HEK293 (cell line): ENCODE data around the gene LRRC2.

ENCODE experiments used
- CTCF ChIA-PET: fragments of 350-600 bp; formaldehyde crosslinking; extraction: SDS; loops from one replicate; lab custom pipeline; 2021; ENCODE audit warnings: antibody characterized with exemption; lab: Yijun Ruan, JAX
- POLR2A ChIA-PET: fragments of 300-600 bp; formaldehyde crosslinking; extraction: SDS; loops from one replicate; lab custom pipeline; 2020; ENCODE audit warnings: antibody characterized with exemption, inconsistent platforms; lab: Yijun Ruan, JAX
- H3K27ac ChIP-seq: fragments of 200-500 bp; sonication (Bioruptor generic); 2 replicates; pipeline ENCODE4 v1.5.1; 2014; ENCODE audit warnings: low read depth, low read length, control low read depth, inconsistent platforms; ENCODE audit errors: extremely low read depth
- H3K36me3 ChIP-seq, 2 experiments: fragments of 200-500 bp in 1 of 2; sonication (Bioruptor generic) in 1 of 2; 1 replicate in 1 of 2; 2 replicates in 1 of 2; pipeline ENCODE4 v1.5.1; 2014 to 2017; ENCODE audit warnings: inconsistent platforms in 2 of 2, low read length in 2 of 2; ENCODE audit not compliant: control insufficient read depth in 2 of 2, insufficient read depth in 1 of 2
- H3K4me1 ChIP-seq: fragments of 200-500 bp; sonication (Bioruptor generic); 2 replicates; pipeline ENCODE4 v1.5.1; 2014; ENCODE audit warnings: mild to moderate bottlenecking, low read length, inconsistent platforms; ENCODE audit not compliant: control insufficient read depth, insufficient read depth
- H3K4me3 ChIP-seq: 2 replicates; pipeline ENCODE4 v1.5.1; 2011; ENCODE audit warnings: low read depth, mild to moderate bottlenecking, control low read depth, low read length, moderate library complexity
- H3K9me3 ChIP-seq: fragments of 200-500 bp; sonication (Bioruptor generic); 2 replicates; pipeline ENCODE4 v1.5.1; 2014; ENCODE audit warnings: low read depth, low read length, inconsistent platforms; ENCODE audit not compliant: control insufficient read depth, insufficient read depth
- HIC1 ChIP-seq: fragments of 450-650 bp; formaldehyde crosslinking; IDR thresholded peaks from 2 replicates; pipeline ENCODE4 v1.5.1; 2016; ENCODE audit warnings: missing biosample characterization, missing genetic modification characterization
- OVOL3 ChIP-seq: fragments of 450-650 bp; formaldehyde crosslinking; IDR thresholded peaks from 2 replicates; pipeline ENCODE4 v1.5.1; 2016; ENCODE audit warnings: missing biosample characterization, missing genetic modification characterization
- SETDB1 ChIP-seq: IDR thresholded peaks from one replicate; pipeline ENCODE4 v1.6.1; 2017; ENCODE audit warnings: mild to moderate bottlenecking, low read length, moderate library complexity, mixed read lengths; ENCODE audit not compliant: insufficient read length
- WT1 ChIP-seq: fragments of 450-650 bp; formaldehyde crosslinking; IDR thresholded peaks from 2 replicates; pipeline ENCODE4 v1.5.1; 2016; ENCODE audit warnings: missing biosample characterization, missing genetic modification characterization
- ZBTB1 ChIP-seq: fragments of 450-650 bp; formaldehyde crosslinking; IDR thresholded peaks from 2 replicates; pipeline ENCODE4 v1.5.1; 2016; ENCODE audit warnings: missing biosample characterization, missing genetic modification characterization
- ZBTB48 ChIP-seq: fragments of 450-650 bp; formaldehyde crosslinking; IDR thresholded peaks from 2 replicates; pipeline ENCODE4 v1.5.1; 2016; ENCODE audit warnings: missing biosample characterization, missing genetic modification characterization
- ZEB2 ChIP-seq: fragments of 450-650 bp; formaldehyde crosslinking; IDR thresholded peaks from 2 replicates; pipeline ENCODE4 v1.5.1; 2016; ENCODE audit warnings: missing biosample characterization, missing genetic modification characterization
- ZIC2 ChIP-seq: fragments of 450-650 bp; formaldehyde crosslinking; IDR thresholded peaks from 2 replicates; pipeline ENCODE4 v1.5.1; 2016; ENCODE audit warnings: missing biosample characterization, missing genetic modification characterization
- ZNF114 ChIP-seq: fragments of 450-650 bp; formaldehyde crosslinking; IDR thresholded peaks from 2 replicates; pipeline ENCODE4 v1.5.0; 2017; ENCODE audit warnings: missing biosample characterization, missing genetic modification characterization
- ZNF132 ChIP-seq: fragments of 450-650 bp; formaldehyde crosslinking; IDR thresholded peaks from 2 replicates; pipeline ENCODE4 v1.5.1; 2017; ENCODE audit warnings: missing biosample characterization, missing genetic modification characterization, borderline replicate concordance
- ZNF133 ChIP-seq: fragments of 450-650 bp; formaldehyde crosslinking; IDR thresholded peaks from 2 replicates; pipeline ENCODE4 v1.5.1; 2016; ENCODE audit warnings: missing biosample characterization, missing genetic modification characterization
- ZNF239 ChIP-seq: fragments of 450-650 bp; formaldehyde crosslinking; IDR thresholded peaks from 2 replicates; pipeline ENCODE4 v1.5.1; 2016; ENCODE audit warnings: missing biosample characterization, missing genetic modification characterization
- ZNF24 ChIP-seq: fragments of 450-650 bp; formaldehyde crosslinking; IDR thresholded peaks from 2 replicates; pipeline ENCODE4 v1.5.1; 2016; ENCODE audit warnings: missing biosample characterization, missing genetic modification characterization
- ZNF266 ChIP-seq: fragments of 450-650 bp; formaldehyde crosslinking; IDR thresholded peaks from 2 replicates; pipeline ENCODE4 v1.5.1; 2016; ENCODE audit warnings: missing biosample characterization, missing genetic modification characterization, low read depth
- ZNF280C ChIP-seq: fragments of 450-650 bp; formaldehyde crosslinking; IDR thresholded peaks from 2 replicates; pipeline ENCODE4 v1.5.1; 2016; ENCODE audit warnings: missing biosample characterization, missing genetic modification characterization
- ZNF549 ChIP-seq: fragments of 450-650 bp; IDR thresholded peaks from 2 replicates; pipeline ENCODE4 v1.5.1; 2018; ENCODE audit warnings: missing biosample characterization, missing genetic modification characterization, mild to moderate bottlenecking, inconsistent platforms, moderate library complexity
- ZNF621 ChIP-seq: fragments of 450-650 bp; formaldehyde crosslinking; IDR thresholded peaks from 2 replicates; pipeline ENCODE4 v1.5.1; 2017; ENCODE audit warnings: missing biosample characterization, missing genetic modification characterization
- ZNF623 ChIP-seq: fragments of 450-650 bp; formaldehyde crosslinking; IDR thresholded peaks from 2 replicates; pipeline ENCODE4 v1.5.1; 2016; ENCODE audit warnings: missing biosample characterization, missing genetic modification characterization
- ZNF670 ChIP-seq: fragments of 450-650 bp; formaldehyde crosslinking; IDR thresholded peaks from 2 replicates; pipeline ENCODE4 v1.5.1; 2016; ENCODE audit warnings: missing biosample characterization, missing genetic modification characterization, low read depth
- ZNF707 ChIP-seq: fragments of 450-650 bp; formaldehyde crosslinking; IDR thresholded peaks from 2 replicates; pipeline ENCODE4 v1.5.1; 2016; ENCODE audit warnings: missing biosample characterization, missing genetic modification characterization
- TF ChIP-seq, protein P1 (sequence below): fragments of 450-650 bp; formaldehyde crosslinking; IDR thresholded peaks from 2 replicates; pipeline ENCODE4 v1.5.1; 2016; ENCODE audit warnings: missing biosample characterization, missing genetic modification characterization, borderline replicate concordance
- TF ChIP-seq, protein P2 (sequence below): fragments of 450-650 bp; formaldehyde crosslinking; IDR thresholded peaks from 2 replicates; pipeline ENCODE4 v1.5.1; 2017; ENCODE audit warnings: missing biosample characterization, missing genetic modification characterization

LRRC2 gene

DNA sequence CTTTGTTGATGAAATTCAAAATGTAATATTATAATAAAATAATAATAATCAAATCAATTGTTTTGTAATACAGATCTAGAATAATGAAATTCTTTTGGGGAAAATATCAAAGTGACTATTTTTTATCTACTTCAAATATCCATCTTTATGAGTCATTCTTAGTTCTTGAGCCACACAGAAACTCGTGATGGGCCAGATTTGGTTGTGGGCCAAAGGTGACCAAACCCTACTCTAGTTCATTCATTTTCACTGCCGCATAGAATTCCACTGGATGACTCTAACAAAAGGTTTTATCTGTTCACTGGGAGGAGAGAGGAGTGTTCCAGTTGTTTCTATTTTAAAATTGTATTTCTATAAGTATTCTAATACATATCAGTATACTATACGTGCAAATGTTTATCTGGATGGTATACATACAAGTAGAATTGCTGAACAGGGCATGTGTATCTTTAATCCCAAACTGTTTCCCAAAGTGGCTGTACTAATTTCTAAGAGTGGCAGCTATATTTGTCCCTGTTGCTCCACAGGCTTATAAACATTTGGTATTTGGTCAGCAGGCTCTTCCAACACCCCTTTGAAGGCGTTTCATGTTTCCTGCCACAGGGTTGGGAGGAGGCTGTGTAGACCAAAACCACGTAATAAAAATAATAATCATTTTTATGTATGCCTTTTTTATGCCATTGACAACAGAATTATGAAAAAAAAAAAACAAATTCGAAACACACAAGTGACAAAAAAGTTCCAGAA is 75.6 kb downstream of the LRRC2 start (continued):
- TF ChIP-seq ZNF623, result no peak
- TF ChIP-seq, protein P1, sequence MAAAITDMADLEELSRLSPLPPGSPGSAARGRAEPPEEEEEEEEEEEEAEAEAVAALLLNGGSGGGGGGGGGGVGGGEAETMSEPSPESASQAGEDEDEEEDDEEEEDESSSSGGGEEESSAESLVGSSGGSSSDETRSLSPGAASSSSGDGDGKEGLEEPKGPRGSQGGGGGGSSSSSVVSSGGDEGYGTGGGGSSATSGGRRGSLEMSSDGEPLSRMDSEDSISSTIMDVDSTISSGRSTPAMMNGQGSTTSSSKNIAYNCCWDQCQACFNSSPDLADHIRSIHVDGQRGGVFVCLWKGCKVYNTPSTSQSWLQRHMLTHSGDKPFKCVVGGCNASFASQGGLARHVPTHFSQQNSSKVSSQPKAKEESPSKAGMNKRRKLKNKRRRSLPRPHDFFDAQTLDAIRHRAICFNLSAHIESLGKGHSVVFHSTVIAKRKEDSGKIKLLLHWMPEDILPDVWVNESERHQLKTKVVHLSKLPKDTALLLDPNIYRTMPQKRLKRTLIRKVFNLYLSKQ, result no peak

- no peaks in the 10 kb centered on the region for H3K36me3 ChIP-seq
- CTCF ChIA-PET, result interaction anchor here (0.5 to 5.1 kb wide), 17 partner anchors 8 to 364 kb away, joined by 3 to 71 read pairs (median 7); partner anchors contain the start of gene RTP3
- no peaks in the 10 kb centered on the region for H3K4me1 ChIP-seq
- H3K27ac ChIP-seq, result no peak overlapping the region
- POLR2A ChIA-PET, result no interaction called here
- no peak overlapping the region for H3K4me3 ChIP-seq
- TF ChIP-seq ZNF114 (tag by site-specific recombination), result no peak
- TF ChIP-seq, protein P1, result no peak
- no peak for TF ChIP-seq ZNF280C
- no peak for TF ChIP-seq ZNF239 (tag by site-specific recombination)
- TF ChIP-seq OVOL3 (tag by site-specific recombination), result no peak
- no peak for TF ChIP-seq ZNF549 (tag by site-specific recombination)
- no peaks in the 10 kb centered on the region for H3K9me3 ChIP-seq
Measured at GRCh38 chr3:46489875-46490274, 76.2 kb downstream of the LRRC2 start.

DNA sequence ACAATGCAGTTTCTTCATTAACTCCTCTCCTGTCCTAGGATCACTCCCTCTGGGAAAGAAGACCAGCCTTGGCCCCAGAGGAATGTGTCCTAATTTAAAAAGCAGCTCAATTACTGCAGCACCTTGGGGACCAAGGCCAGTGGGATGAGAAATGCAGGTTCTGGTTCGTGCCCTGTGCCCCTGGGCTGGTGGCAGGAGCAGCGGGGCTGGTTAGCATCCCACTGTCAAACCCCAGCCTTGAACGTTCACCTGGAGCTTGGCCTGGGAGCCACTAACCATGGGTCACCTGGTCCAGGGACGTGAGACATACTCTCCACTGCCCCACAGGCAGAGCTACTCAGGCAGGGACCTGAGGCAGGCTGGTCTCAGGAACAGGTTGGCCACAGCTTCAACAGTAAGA is 76.7 kb downstream of the LRRC2 start:
- no peaks in the 10 kb centered on the region for H3K9me3 ChIP-seq
- CTCF ChIA-PET, result interaction anchor here (0.5 to 5.1 kb wide), 30 partner anchors 9 to 332 kb away, joined by 3 to 71 read pairs (median 5); partner anchors contain the start of gene RTP3
- no peaks in the 10 kb centered on the region for H3K36me3 ChIP-seq
- no peak overlapping the region for H3K27ac ChIP-seq
- H3K4me3 ChIP-seq, result no peak overlapping the region
- POLR2A ChIA-PET, result interaction anchor here (0.8 kb wide), 1 partner anchor 204 kb away, joined by 3 read pairs; the partner anchor contains the start of gene ALS2CL
- H3K4me1 ChIP-seq, result no peaks in the 10 kb centered on the region
- TF ChIP-seq ZBTB1 (tag by site-specific recombination), result no peak
- no peak for TF ChIP-seq ZEB2 (tag by site-specific recombination)
- TF ChIP-seq, protein P2, sequence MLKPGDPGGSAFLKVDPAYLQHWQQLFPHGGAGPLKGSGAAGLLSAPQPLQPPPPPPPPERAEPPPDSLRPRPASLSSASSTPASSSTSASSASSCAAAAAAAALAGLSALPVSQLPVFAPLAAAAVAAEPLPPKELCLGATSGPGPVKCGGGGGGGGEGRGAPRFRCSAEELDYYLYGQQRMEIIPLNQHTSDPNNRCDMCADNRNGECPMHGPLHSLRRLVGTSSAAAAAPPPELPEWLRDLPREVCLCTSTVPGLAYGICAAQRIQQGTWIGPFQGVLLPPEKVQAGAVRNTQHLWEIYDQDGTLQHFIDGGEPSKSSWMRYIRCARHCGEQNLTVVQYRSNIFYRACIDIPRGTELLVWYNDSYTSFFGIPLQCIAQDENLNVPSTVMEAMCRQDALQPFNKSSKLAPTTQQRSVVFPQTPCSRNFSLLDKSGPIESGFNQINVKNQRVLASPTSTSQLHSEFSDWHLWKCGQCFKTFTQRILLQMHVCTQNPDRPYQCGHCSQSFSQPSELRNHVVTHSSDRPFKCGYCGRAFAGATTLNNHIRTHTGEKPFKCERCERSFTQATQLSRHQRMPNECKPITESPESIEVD, result no peak
- no peak for TF ChIP-seq ZNF132 (tag by site-specific recombination)
- TF ChIP-seq ZBTB48 (tag by site-specific recombination), result no peak
- TF ChIP-seq ZNF266, result no peak
- TF ChIP-seq, protein P1, result no peak
- TF ChIP-seq SETDB1, result no peak
- no peak for TF ChIP-seq ZNF621 (tag by site-specific recombination)
- TF ChIP-seq ZNF707 (tag by site-specific recombination), result no peak
- TF ChIP-seq HIC1, result no peak
- TF ChIP-seq ZNF133 (tag by site-specific recombination), result no peak
- TF ChIP-seq WT1 (tag by site-specific recombination), result no peak
- TF ChIP-seq ZIC2 (tag by site-specific recombination), result no peak
- TF ChIP-seq ZNF670 (tag by site-specific recombination), result no peak
- TF ChIP-seq ZNF24 (tag by site-specific recombination), result no peak
